Peyer's patch (tissue), 4 donors: ENCODE results near the gene ERCC8.
"Not testable (repeated sequence)": the region's sequence is repeated elsewhere in the genome, so short reads cannot be mapped to it uniquely, and the experiment has no call there.

ENCODE experiments used
- CTCF ChIP-seq, 6 experiments: fragments of 450-650 bp in 4 of 6; fragments of 200-600 bp in 2 of 6; sonication (generic) in 1 of 6; IDR thresholded peaks; one replicate each; pipeline ENCODE4 v1.5.1; 2017 to 2019; ENCODE audit warnings: antibody characterized with exemption in 6 of 6, mild to moderate bottlenecking in 3 of 6, moderate library complexity in 1 of 6
- POLR2A ChIP-seq, 2 donors: fragments of 450-650 bp; IDR thresholded peaks; one replicate each; pipeline ENCODE4 v1.5.1; 2017; ENCODE audit warnings: antibody characterized with exemption in 2 of 2, mild to moderate bottlenecking in 2 of 2, moderate library complexity in 2 of 2

- not testable (repeated sequence) for TF ChIP-seq CTCF, POLR2A (IDR thresholded peaks at IDR 0.05)
Measured at GRCh38 chr5:60860572-60860971, 84.3 kb downstream of the ERCC8 start.
